ENCODE data around the gene MRGPRX2.

Gene MRGPRX2

DNA sequence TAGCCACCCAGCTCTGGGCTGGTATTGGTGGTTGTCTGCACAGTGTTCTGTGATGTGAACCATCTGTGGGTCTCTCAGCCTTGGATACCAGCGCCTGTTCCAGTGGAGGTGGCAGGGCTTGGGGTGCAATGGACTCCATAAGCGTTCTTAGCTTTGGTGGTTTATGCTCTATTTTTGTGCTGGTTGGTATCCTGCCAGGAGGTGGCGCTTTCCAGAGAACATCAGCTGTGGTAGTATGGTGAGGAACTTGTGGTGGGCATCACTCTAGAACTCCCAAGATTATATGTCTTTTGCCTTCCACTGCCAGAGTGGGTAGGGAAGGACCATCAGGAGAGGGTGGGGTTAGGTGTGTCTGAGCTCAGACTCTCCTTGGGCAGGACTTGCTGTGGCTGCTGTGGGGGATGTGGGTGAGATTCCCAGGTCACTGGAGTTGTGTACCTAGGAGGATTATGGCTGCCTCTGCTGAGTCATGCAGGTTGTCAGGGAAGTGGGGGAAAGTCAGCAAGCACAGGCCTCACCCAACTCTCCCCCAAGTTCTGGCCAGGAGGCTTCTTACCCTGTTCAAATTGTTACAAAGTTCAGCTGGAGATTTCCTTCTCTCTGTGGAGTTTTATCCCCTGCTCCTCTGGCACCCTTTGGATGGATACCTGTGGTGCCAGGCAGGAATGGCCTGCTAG is 47.2 kb downstream of the MRGPRX2 start:
- Histone ChIP-seq H3K4me1 (ENCODE audit: control insufficient read depth in 1 of 2, insufficient read depth in 2 of 2, low read length in 2 of 2) (no peaks in the 10 kb centered on the region), H3K9me3 (ENCODE audit: control insufficient read depth in 1 of 2, low read length in 2 of 2) (no peaks in the 10 kb centered on the region), H3K27ac (ENCODE audit: low read depth, low read length) (no peak overlapping the region), H3K4me3 (ENCODE audit: low read depth in 1 of 2, low read length in 2 of 2) (no peak overlapping the region), H3K36me3 (ENCODE audit: control insufficient read depth in 1 of 2, insufficient read depth in 2 of 2, low read length in 2 of 2) (no peaks in the 10 kb centered on the region), H3K9ac (ENCODE audit: low read depth in 1 of 2, low read length in 2 of 2) (no peak overlapping the region), H3K27me3 (ENCODE audit: control insufficient read depth in 1 of 2, insufficient read depth in 2 of 2, low read length in 2 of 2) (no peaks in the 10 kb centered on the region)

GRCh38 chr11:19012636-19013035 is 47.9 kb downstream of the MRGPRX2 start:
- Histone ChIP-seq H3K9ac (ENCODE audit: low read depth in 1 of 2, low read length in 2 of 2) (no peak overlapping the region), H3K27ac (ENCODE audit: low read depth, low read length) (no peak overlapping the region), H3K36me3 (ENCODE audit: control insufficient read depth in 1 of 2, insufficient read depth in 2 of 2, low read length in 2 of 2) (no peaks in the 10 kb centered on the region), H3K4me3 (ENCODE audit: low read depth in 1 of 2, low read length in 2 of 2) (no peak overlapping the region), H3K27me3 (ENCODE audit: control insufficient read depth in 1 of 2, insufficient read depth in 2 of 2, low read length in 2 of 2) (no peaks in the 10 kb centered on the region), H3K4me1 (ENCODE audit: control insufficient read depth in 1 of 2, insufficient read depth in 2 of 2, low read length in 2 of 2) (no peaks in the 10 kb centered on the region), H3K9me3 (ENCODE audit: control insufficient read depth in 1 of 2, low read length in 2 of 2) (no peaks in the 10 kb centered on the region)
